Measurements from ENCODE around the gene MSTO1.

DNA sequence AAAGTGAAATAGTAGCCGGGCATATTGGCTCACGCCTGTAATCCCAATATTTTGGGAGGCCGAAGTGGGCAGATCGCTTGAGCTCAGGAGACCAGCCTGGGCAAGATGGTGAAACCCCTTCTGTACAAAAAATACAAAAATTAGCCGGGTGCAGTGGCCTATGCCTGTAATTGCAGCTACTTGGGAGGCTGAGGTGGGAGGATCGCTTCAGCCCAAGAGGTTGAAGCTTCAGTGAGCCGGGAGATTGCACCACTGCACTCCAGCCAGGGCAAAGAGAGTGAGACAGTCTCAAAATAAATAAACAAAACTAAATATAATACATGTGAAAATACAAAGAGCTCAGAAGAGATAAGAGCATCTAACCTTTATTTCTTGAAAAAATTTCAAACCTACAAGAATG lies 2.3 kb upstream of the MSTO1 start:
- TF ChIP-seq, protein P1, sequence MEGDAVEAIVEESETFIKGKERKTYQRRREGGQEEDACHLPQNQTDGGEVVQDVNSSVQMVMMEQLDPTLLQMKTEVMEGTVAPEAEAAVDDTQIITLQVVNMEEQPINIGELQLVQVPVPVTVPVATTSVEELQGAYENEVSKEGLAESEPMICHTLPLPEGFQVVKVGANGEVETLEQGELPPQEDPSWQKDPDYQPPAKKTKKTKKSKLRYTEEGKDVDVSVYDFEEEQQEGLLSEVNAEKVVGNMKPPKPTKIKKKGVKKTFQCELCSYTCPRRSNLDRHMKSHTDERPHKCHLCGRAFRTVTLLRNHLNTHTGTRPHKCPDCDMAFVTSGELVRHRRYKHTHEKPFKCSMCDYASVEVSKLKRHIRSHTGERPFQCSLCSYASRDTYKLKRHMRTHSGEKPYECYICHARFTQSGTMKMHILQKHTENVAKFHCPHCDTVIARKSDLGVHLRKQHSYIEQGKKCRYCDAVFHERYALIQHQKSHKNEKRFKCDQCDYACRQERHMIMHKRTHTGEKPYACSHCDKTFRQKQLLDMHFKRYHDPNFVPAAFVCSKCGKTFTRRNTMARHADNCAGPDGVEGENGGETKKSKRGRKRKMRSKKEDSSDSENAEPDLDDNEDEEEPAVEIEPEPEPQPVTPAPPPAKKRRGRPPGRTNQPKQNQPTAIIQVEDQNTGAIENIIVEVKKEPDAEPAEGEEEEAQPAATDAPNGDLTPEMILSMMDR (IDR thresholded peaks at IDR 0.05): no peak
- no peak for TF ChIP-seq ZFX (IDR thresholded peaks at IDR 0.05; ENCODE audit: borderline replicate concordance)

Data from 22Rv1 (cell line).